GM13976 (cell line): Measurements from ENCODE around the gene NME9.

Experiments used
- DNase-seq: peaks from one replicate; pipeline ENCODE4 v3.0.0; 2012; ENCODE audit warnings: low spot score
- CTCF ChIP-seq: IDR thresholded peaks from 2 replicates; pipeline ENCODE4 v1.5.1; 2012; ENCODE audit warnings: borderline replicate concordance, mild to moderate bottlenecking; ENCODE audit not compliant: insufficient read depth; ENCODE audit errors: extremely low read depth, missing control alignments, control extremely low read depth
- in situ Hi-C: fragments of 300-500 bp; cut with MboI; formaldehyde crosslinking; loops from one replicate; pipeline ENCODE4 v1.12.0; 2022; ENCODE audit warnings: low sequenced_read_pairs, mixed read lengths, inconsistent platforms; ENCODE audit not compliant: unreplicated experiment

Gene NME9

GRCh38 chr3:138334608-138335007 lies 5.0 kb upstream of the NME9 start:
- in situ Hi-C loops = no loop called here
- no peak for DNase-seq
- TF ChIP-seq CTCF = no peak

GRCh38 chr3:138332472-138333073 lies 2.9 kb upstream of the NME9 start:
- DNase-seq = peak; percentile 59
- peak; percentile 25 for TF ChIP-seq CTCF
- in situ Hi-C loops = no loop called here

GRCh38 chr3:138331143-138331894 lies 1.7 kb upstream of the NME9 start:
- DNase-seq = no peak
- TF ChIP-seq CTCF = no peak
- in situ Hi-C loops = no loop called here

GRCh38 chr3:138329984-138330293 lies 288 bp upstream of the NME9 start:
- in situ Hi-C loops = no loop called here

GRCh38 chr3:138328341-138328740 lies 1.3 kb downstream of the NME9 start:
- DNase-seq = no peak
- in situ Hi-C loops = no loop called here
- TF ChIP-seq CTCF = no peak

More at GRCh38 chr3:138329984-138330293, 288 bp upstream of the NME9 start:
- DNase-seq = no peak
- TF ChIP-seq CTCF = no peak

GRCh38 chr3:138327831-138328230 lies 1.8 kb downstream of the NME9 start:
- in situ Hi-C loops = no loop called here
- no peak for DNase-seq
- no peak for TF ChIP-seq CTCF
